GM12878 (cell line): Measurements from ENCODE around the gene PHF2. TPM values are rescaled to one million over a fixed set of nuclear protein-coding genes. Genes with fewer than 3 reads are reported as not detected.

Experiments
- ATAC-seq: fragments of 200-7000 bp; cut with Tn5 transposase; 3 replicates; pipeline ENCODE4 v1.9.1; 2020; ENCODE audit warnings: mild to moderate bottlenecking, moderate library complexity
- BruUV-seq: library from RNA; stranded (reverse); fragments of 400-500 nt; replicated peaks from 2 replicates; lab custom pipeline; 2021; lab: Mats Ljungman, UMichigan
- CTCF ChIA-PET: fragments of 300-600 bp; sonication (Branson Sonifier 250); formaldehyde crosslinking; extraction: SDS; loops from one replicate; lab custom pipeline; 2021; ENCODE audit warnings: inconsistent platforms; lab: Yijun Ruan, JAX
- POLR2A ChIA-PET: fragments of 350-600 bp; formaldehyde crosslinking; extraction: SDS; loops from one replicate; lab custom pipeline; 2021; ENCODE audit warnings: inconsistent platforms; lab: Charles Lee
- RAD21 ChIA-PET: fragments of 300-600 bp; sonication (Branson Sonifier 250); formaldehyde crosslinking; loops from one replicate; lab custom pipeline; 2023; ENCODE audit warnings: antibody characterized with exemption; ENCODE audit not compliant: unreplicated experiment; lab: Charles Lee
- SMC1A ChIA-PET: fragments of 300-600 bp; sonication (Branson Sonifier 250); formaldehyde crosslinking; loops from one replicate; lab custom pipeline; 2023; ENCODE audit not compliant: unreplicated experiment, uncharacterized antibody; lab: Charles Lee
- DNase-seq: peaks from one replicate; pipeline ENCODE4 v3.0.0-alpha.2; 2011; ENCODE audit warnings: low read depth, low spot score
- FAIRE-seq: peaks from 3 replicates; lab custom pipeline; 2011; peaks lifted over from hg19 to GRCh38; lab: Jason Lieb, UNC
- H2AFZ ChIP-seq: 2 replicates; pipeline ENCODE4 v1.6.0; 2011; ENCODE audit warnings: low read depth, low read length, control low read depth; ENCODE audit not compliant: control insufficient read depth
- H3K27ac ChIP-seq: 2 replicates; pipeline ENCODE4 v1.5.1; 2011; ENCODE audit warnings: control low read depth; ENCODE audit not compliant: control insufficient read depth, insufficient read depth
- H3K27me3 ChIP-seq, 2 experiments: replicated peaks in 1 of 2; 2 replicates each; pipeline versions ENCODE4 v1.6.0 to v1.6.1; 2011; ENCODE audit warnings: low read length in 1 of 2; ENCODE audit not compliant: control insufficient read depth in 2 of 2, insufficient read depth in 2 of 2
- H3K36me3 ChIP-seq, 2 experiments: 2 replicates each; pipeline ENCODE4 v1.5.1; 2011; ENCODE audit warnings: low read length in 1 of 2; ENCODE audit not compliant: control insufficient read depth in 2 of 2, insufficient read depth in 2 of 2
- H3K4me1 ChIP-seq: 2 replicates; pipeline ENCODE4 v1.6.1; 2011; ENCODE audit warnings: mild to moderate bottlenecking, low read length, moderate library complexity, mixed read lengths; ENCODE audit not compliant: control insufficient read depth, insufficient read depth
- H3K4me2 ChIP-seq: 2 replicates; pipeline ENCODE4 v1.6.0; 2011; ENCODE audit warnings: control low read depth; ENCODE audit not compliant: control insufficient read depth, insufficient read depth
- H3K4me3 ChIP-seq: fragments of 200-600 bp; sonication (generic); 2 replicates; pipeline ENCODE4 v1.5.1; 2016
- H3K79me2 ChIP-seq: 2 replicates; pipeline ENCODE4 v1.6.0; 2011; ENCODE audit warnings: low read length; ENCODE audit not compliant: control insufficient read depth, insufficient read depth
- H3K9ac ChIP-seq: 2 replicates; pipeline ENCODE4 v1.8.0; 2011; ENCODE audit warnings: low read length, control low read depth, mixed read lengths; ENCODE audit not compliant: control insufficient read depth, insufficient read depth
- H3K9me3 ChIP-seq: replicated peaks from 3 replicates; pipeline ENCODE4 v1.5.1; 2011; ENCODE audit warnings: mild to moderate bottlenecking, low read length; ENCODE audit not compliant: control insufficient read depth, insufficient read depth
- H4K20me1 ChIP-seq: 2 replicates; pipeline ENCODE4 v1.6.0; 2011; ENCODE audit not compliant: control insufficient read depth, insufficient read depth
- BACH1 ChIP-seq: fragments of 450-650 bp; IDR thresholded peaks from 2 replicates; pipeline ENCODE4 v1.6.1; 2017; ENCODE audit warnings: mild to moderate bottlenecking, borderline replicate concordance
- BCL3 ChIP-seq: IDR thresholded peaks from 2 replicates; pipeline ENCODE4 v1.6.1; 2011; ENCODE audit warnings: borderline replicate concordance, low read depth, mild to moderate bottlenecking, moderate library complexity, low read length; ENCODE audit not compliant: insufficient read depth, poor library complexity, severe bottlenecking
- CHD1 ChIP-seq: IDR thresholded peaks from 2 replicates; pipeline ENCODE4 v1.6.1; 2012; ENCODE audit warnings: low read depth, low read length, improper control_type of control experiment
- CHD4 ChIP-seq: fragments of 200-600 bp; sonication (generic); IDR thresholded peaks from 2 replicates; pipeline ENCODE4 v1.6.1; 2016; ENCODE audit warnings: mild to moderate bottlenecking
- GABPA ChIP-seq: IDR thresholded peaks from 2 replicates; pipeline ENCODE4 v1.6.1; 2014; ENCODE audit warnings: antibody characterized with exemption, low read depth, mild to moderate bottlenecking, inconsistent platforms
- HSF1 ChIP-seq: fragments of 150-350 bp; IDR thresholded peaks from 2 replicates; pipeline ENCODE4 v1.6.1; 2014; ENCODE audit warnings: mild to moderate bottlenecking, low read depth, low read length
- MEF2A ChIP-seq: IDR thresholded peaks from 2 replicates; pipeline ENCODE4 v1.6.1; 2011; ENCODE audit warnings: low read depth, mild to moderate bottlenecking, low read length, moderate library complexity; ENCODE audit not compliant: insufficient read depth
- NRF1 ChIP-seq: conservative IDR thresholded peaks from 2 replicates; pipeline ENCODE4 v1.6.1; 2011; ENCODE audit warnings: mild to moderate bottlenecking, low read depth, low read length, improper control_type of control experiment
- PKNOX1 ChIP-seq: fragments of 450-650 bp; IDR thresholded peaks from 2 replicates; pipeline ENCODE4 v1.6.1; 2016; ENCODE audit warnings: mild to moderate bottlenecking
- STAT3 ChIP-seq: IDR thresholded peaks from 2 replicates; pipeline ENCODE4 v1.6.1; 2011; ENCODE audit warnings: low read depth, low read length, improper control_type of control experiment
- ZNF207 ChIP-seq: fragments of 450-650 bp; IDR thresholded peaks from 2 replicates; pipeline ENCODE4 v1.6.1; 2014; ENCODE audit warnings: antibody characterized with exemption, mild to moderate bottlenecking, borderline replicate concordance
- ZSCAN29 ChIP-seq: fragments of 450-650 bp; IDR thresholded peaks from 2 replicates; pipeline ENCODE4 v1.6.1; 2017; ENCODE audit warnings: mild to moderate bottlenecking, moderate library complexity
- WGBS: methylation state at CpG from one replicate; pipeline ENCODE4 v1.1.6; 2016; ENCODE audit warnings: low lambda C conversion rate; ENCODE audit not compliant: insufficient replicate concordance, insufficient coverage; ENCODE audit errors: missing lambda C conversion rate; 5-methylcytosine and 5-hydroxymethylcytosine counted together
- in situ Hi-C: fragments of 300-500 bp; cut with MboI; formaldehyde crosslinking; loops from 9 replicates; pipeline ENCODE4 v1.14.3; 2018; ENCODE audit warnings: mixed read lengths
- intact Hi-C: fragments of 100-400 bp; cut with micrococcal nuclease; formaldehyde crosslinking; loops from one replicate; pipeline ENCODE4 v1.14.2; 2022; ENCODE audit not compliant: unreplicated experiment
- polyA plus RNA-seq, 11 experiments: library from polyadenylated mRNA; depleted of rRNA in 4 of 11; unstranded in 6 of 11; stranded (reverse) in 5 of 11; fragments of >200 nt; fragmentation: Nextera tagmentation in 4 of 11; fragmentation: Illumina TruSeq in 1 of 11; extraction: Ambion mirVana in 4 of 11; extraction: Trizol in 1 of 11; gene quantifications; 1 replicate in 1 of 11; 2 replicates in 10 of 11; pipeline versions ENCODE4 v1.2.1 to v1.2.3, GENCODE V29; 2011 to 2016; ENCODE audit warnings: inconsistent platforms in 2 of 11, missing spikeins in 2 of 11, low read depth in 1 of 11
- total RNA-seq, 4 experiments: library from RNA; depleted of rRNA in 3 of 4; stranded (reverse); fragments of >200 nt in 3 of 4; fragmentation: Illumina TruSeq in 1 of 4; extraction: Trizol in 1 of 4; gene quantifications; 2 replicates each; pipeline versions ENCODE4 v1.2.1 to v1.2.3, GENCODE V29; 2013 to 2021
- TF ChIP-seq, protein P1 (sequence below): fragments of 450-650 bp; IDR thresholded peaks from 2 replicates; pipeline ENCODE4 v1.6.1; 2018; ENCODE audit warnings: borderline replicate concordance, mild to moderate bottlenecking; ENCODE audit not compliant: partially characterized antibody
- TF ChIP-seq, protein P2 (sequence below): fragments of 450-650 bp; IDR thresholded peaks from 2 replicates; pipeline ENCODE4 v1.6.1; 2017; ENCODE audit warnings: mild to moderate bottlenecking, low read depth, inconsistent platforms; ENCODE audit not compliant: poor library complexity, severe bottlenecking

PHF2 gene
- total and polyA plus RNA-seq, 10 of the 15 experiments (the other 5 are each of a cell fraction or from before 2014, with no cell fraction given), result 0.34 to 13.3 (median 5.5) TPM

GRCh38 chr9:93562157-93562556, 14.2 kb upstream of the PHF2 start (continued):
- TF ChIP-seq, protein P1, sequence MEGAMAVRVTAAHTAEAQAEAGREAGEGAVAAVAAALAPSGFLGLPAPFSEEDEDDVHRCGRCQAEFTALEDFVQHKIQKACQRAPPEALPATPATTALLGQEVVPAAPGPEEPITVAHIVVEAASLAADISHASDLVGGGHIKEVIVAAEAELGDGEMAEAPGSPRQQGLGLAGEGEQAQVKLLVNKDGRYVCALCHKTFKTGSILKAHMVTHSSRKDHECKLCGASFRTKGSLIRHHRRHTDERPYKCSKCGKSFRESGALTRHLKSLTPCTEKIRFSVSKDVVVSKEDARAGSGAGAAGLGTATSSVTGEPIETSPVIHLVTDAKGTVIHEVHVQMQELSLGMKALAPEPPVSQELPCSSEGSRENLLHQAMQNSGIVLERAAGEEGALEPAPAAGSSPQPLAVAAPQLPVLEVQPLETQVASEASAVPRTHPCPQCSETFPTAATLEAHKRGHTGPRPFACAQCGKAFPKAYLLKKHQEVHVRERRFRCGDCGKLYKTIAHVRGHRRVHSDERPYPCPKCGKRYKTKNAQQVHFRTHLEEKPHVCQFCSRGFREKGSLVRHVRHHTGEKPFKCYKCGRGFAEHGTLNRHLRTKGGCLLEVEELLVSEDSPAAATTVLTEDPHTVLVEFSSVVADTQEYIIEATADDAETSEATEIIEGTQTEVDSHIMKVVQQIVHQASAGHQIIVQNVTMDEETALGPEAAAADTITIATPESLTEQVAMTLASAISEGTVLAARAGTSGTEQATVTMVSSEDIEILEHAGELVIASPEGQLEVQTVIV, result no peak
- TF ChIP-seq GABPA (no peak), CHD4 (no peak), HSF1 (no peak)

- Histone ChIP-seq H3K4me3 (no peak overlapping the region), H3K4me1 (peaks cover 7% of the 10 kb centered on the region), H2AFZ (no peak overlapping the region), H3K27ac (no peak overlapping the region), H3K9ac (no peak overlapping the region), H3K9me3 (no peaks in the 10 kb centered on the region), H3K27me3 (no peaks in the 10 kb centered on the region), H3K4me2 (no peak overlapping the region), H3K36me3 (peaks cover 10 to 15% of the 10 kb centered on the region in 2 experiments), H3K79me2 (peaks cover 1% of the 10 kb centered on the region; the same call in 1 of the 2 replicates), H4K20me1 (no peaks in the 10 kb centered on the region)
- ChIA-PET CTCF (interaction anchor here (1.0 to 3.0 kb wide), 11 partner anchors 9 to 456 kb away, joined by 3 to 26 read pairs (median 6); no protein-coding TSS in a partner anchor), RAD21 (no interaction called here), SMC1A (interaction anchor here (0.6 to 1.6 kb wide), 4 partner anchors 8 to 187 kb away, joined by 3 to 9 read pairs (median 6); partner anchors contain the start of genes FAM120A and FAM120AOS), POLR2A (interaction anchor here (0.7 kb wide), 1 partner anchor 11 kb away, joined by 3 read pairs; no protein-coding TSS in a partner anchor)
- WGBS, result under 1% methylated on average over 4 of the region's 4 CpGs
- peak; percentile 8; the same call in 1 of the 3 replicates for ATAC-seq
- in situ Hi-C loops, result no loop called here
- intact Hi-C loops, result loop anchor here (5.0 kb wide), 1 partner anchor 113 kb away; the partner anchor contains the start of genes FAM120A and FAM120AOS
- no TSS peak for BruUV-seq
- peak; percentile 35 for FAIRE-seq
- DNase-seq, result no peak
- TF ChIP-seq MEF2A (no peak), NRF1 (no peak), CHD1 (no peak), ZNF207 (no peak), ZSCAN29 (no peak), PKNOX1 (no peak), STAT3 (no peak), BACH1 (no peak), BCL3 (no peak)
- TF ChIP-seq, protein P2, sequence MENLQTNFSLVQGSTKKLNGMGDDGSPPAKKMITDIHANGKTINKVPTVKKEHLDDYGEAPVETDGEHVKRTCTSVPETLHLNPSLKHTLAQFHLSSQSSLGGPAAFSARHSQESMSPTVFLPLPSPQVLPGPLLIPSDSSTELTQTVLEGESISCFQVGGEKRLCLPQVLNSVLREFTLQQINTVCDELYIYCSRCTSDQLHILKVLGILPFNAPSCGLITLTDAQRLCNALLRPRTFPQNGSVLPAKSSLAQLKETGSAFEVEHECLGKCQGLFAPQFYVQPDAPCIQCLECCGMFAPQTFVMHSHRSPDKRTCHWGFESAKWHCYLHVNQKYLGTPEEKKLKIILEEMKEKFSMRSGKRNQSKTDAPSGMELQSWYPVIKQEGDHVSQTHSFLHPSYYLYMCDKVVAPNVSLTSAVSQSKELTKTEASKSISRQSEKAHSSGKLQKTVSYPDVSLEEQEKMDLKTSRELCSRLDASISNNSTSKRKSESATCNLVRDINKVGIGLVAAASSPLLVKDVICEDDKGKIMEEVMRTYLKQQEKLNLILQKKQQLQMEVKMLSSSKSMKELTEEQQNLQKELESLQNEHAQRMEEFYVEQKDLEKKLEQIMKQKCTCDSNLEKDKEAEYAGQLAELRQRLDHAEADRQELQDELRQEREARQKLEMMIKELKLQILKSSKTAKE, result no peak
These were observed 11.3 kb upstream of the PHF2 start for GRCh38 chr9:93565089-93565488.
